ENCODE measurements around the gene TLL2.

The TLL2 gene

DNA sequence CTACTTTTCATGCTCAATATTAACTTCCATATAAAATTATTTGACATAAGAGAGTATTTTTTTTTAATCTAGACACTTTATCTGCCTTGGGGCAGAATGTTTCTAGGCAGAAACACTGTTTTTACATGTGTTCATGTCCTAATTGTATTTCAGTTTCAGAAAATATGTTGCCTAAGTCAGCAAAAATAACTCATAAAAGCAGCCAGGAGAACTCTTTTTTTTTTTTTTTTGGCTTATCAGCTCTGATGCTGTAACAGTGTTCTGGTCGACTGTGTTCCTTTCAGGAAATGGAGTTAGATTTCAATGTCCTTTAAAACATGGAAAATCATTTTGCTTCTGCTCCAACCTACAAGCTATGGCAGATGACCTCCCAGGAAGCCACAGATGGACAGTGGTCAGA lies 91.7 kb downstream of the TLL2 start:
- no peak for DNase-seq (ENCODE audit: low spot score)

DNA sequence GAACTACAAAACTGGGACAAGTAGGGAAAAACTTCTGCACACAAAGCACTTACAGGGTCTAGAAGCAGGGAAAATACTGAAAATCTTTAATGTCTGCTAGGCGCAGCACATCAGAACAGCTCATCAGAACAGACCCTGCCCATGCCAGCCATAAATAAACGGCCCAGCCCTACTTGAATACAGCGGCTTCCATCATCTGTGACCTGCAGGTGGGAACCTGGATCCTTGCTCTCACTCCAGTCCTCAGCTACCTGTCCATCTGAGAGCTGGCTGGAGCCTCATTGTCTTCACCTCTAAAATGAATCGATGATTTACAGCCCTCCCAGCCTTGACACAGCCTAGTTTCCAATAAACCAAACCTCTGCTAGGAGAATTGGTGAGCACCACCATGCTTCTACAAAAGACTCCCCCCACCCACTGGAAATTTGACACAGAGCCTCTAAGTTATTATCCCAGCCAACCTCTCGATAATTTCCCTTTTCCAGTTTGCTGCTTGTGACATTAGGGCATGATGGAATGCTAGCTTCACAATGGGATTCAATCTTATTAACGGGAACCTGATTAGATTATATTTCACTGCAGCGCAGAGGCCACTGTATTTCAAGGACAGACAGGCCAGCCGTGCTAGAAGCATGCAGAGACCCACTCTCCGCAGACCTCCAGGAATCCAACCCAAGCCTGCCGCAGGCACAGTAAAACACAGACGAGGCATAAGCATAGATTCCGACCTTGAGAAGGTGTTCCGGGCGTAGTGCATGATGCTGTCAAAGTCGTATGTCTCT lies 93.3 kb downstream of the TLL2 start:
- no peak for DNase-seq (ENCODE audit: low spot score)

DNA sequence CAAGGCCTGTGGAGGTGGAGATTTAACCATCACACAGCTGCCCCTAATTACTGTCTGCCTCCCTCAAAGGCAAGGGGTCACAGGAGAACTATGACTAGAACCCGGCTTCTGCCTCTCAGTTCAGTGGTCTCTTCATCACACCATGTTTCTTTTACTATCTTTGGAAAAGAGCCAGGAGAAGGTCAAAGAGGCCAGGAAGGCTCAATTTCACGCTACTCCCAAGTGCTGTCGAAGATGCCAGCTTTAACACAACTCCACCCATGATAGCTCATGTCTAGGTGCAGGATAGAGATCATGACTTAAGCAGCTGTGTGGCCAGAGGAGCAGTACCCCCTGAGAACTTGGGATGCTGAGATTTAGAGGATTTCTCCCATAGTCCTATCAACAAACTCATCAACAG lies 94.4 kb downstream of the TLL2 start:
- DNase-seq (ENCODE audit: low spot score): no peak

DNA sequence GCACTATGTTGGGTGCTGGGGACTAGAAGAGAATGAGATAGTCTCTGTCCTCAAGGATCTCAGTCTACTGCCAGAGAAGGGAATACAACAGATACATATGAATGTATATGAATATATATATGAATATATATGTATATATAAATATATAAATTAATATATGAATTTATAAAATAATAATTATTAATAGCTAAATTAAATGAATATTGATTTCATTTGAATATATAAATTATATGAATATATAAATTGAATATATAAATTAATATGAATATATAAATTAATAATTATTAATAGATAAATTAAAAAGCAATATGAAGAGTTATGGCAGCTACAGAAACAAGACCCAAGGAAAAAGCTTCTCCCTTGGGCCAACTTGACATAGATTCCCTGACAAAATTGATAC lies 95.1 kb downstream of the TLL2 start:
- no peak for DNase-seq (ENCODE audit: low spot score)

DNA sequence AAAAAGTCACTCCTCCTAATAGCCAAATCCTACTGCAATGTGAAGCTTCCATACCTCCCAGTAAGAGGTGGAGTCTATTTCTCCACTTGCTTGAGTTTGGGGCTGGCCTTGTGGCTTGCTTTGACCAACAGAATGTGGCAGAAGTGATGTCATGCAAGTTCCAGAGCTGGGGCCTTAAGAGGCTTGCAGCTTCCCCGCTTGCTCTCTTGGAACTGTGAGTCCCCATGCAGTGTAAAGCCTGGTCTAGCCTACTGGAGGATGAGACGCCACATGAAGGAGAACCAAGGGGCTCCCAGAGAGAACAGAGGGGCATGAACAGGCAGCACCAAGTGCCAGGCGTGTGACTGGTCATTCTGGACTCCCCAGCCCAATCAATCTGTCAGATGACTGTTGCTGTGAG lies 96.3 kb downstream of the TLL2 start:
- DNase-seq (ENCODE audit: low spot score): no peak

DNA sequence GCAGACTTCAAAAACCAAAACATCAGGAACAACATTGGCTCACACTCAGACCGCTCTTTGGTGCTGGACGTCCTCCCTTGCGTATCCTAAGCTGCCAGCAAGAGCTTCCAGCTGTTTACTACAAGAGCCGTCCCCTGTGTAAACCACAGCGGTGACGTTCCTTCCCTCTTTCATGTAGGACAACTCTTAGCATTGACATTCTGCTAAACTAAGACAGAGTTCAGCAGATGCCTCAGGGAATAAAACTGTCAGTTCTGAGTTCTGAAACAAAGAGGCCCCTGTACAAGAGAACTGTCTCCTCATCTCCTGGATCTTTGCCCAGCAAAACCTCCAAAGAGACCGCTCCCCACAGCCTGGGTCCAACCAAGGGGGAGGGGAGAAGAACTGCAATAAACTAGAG lies 97.1 kb downstream of the TLL2 start:
- no peak for DNase-seq (ENCODE audit: low spot score)

DNA sequence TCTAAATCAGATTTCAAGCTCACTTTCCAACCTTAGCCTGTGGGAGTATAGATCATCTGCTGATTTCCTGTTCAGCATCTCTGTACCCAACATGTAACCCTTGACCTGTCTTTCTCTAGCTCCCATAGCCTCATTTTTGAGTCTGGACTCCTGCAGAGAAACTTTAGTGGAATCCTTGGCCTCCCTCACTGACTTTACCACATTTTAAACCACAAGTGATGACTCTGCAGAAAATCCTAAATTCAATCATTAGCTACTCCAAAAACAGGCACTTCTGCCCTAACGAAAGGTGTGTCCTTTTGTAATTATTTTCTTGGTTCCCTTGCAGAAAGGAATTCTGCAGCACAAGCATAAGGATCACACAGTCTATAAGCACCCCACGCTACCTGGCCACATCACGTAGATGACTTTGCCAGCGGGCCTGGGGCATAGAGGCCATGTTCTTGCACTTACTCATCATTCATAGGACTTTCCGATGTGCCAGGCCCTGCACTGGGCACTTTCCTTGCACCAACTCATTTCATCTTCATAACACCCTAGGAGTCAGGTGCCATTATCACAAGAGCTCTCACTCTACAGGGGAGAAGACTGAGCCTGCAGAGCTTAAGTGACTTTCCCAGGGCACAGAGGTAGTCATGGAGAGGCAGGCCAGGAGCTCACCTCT lies 97.7 kb downstream of the TLL2 start:
- no peak for DNase-seq (ENCODE audit: low spot score)

DNA sequence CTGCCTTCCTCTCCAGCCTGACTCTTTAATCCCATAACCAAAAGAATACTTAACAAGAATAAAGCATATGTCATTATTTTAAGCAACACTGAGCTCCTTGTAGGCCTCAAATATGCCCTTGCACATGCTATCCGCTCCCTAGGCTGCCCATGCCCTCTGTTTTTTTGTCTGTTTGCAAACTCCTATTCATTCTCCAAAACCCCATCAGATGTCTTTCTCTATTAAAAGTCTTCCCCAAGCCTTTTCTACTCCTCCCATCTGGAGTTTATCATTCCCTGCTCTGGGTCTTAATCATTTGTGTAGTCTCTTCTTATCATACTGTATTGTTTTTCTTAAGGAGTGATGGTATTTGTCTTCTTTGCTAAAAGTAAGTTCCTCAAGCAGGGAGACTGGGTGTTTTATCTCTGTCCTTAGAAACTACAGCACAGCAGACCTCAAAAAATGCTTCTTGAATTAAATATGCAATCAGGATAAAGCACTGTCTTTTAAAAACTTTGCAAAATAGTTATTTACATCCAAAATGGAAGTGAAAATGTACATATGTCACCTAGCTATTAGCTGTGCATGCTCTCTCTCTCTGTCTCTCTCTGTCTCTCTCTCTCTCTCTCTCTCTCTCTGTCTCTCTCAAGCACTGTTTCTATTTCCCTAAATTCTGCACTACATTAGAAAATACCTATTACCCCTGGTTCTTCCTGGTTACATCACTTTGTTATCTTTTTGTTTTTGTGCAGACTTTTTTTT lies 98.4 kb downstream of the TLL2 start:
- no peak for DNase-seq (ENCODE audit: low spot score)

DNA sequence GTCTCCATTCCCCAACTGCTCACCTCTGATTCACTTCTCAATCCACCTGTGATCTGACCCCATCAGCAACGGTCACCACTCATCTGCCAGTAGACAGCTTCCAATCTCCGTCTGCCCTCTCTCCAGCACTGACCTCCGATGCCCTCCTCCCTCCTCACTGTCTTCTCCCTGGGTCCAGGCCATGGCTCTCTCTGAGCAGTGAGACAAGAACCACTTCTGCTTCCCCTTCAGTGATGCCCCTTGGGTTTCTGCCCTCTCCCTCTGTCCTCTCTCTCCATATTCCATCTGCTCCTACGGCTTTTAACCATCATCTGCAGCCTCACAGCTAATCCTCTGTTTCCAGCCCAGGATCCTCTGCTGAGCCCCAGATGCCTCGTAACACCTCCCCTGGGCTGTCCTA lies 99.4 kb downstream of the TLL2 start:
- DNase-seq (ENCODE audit: low spot score): no peak

DNA sequence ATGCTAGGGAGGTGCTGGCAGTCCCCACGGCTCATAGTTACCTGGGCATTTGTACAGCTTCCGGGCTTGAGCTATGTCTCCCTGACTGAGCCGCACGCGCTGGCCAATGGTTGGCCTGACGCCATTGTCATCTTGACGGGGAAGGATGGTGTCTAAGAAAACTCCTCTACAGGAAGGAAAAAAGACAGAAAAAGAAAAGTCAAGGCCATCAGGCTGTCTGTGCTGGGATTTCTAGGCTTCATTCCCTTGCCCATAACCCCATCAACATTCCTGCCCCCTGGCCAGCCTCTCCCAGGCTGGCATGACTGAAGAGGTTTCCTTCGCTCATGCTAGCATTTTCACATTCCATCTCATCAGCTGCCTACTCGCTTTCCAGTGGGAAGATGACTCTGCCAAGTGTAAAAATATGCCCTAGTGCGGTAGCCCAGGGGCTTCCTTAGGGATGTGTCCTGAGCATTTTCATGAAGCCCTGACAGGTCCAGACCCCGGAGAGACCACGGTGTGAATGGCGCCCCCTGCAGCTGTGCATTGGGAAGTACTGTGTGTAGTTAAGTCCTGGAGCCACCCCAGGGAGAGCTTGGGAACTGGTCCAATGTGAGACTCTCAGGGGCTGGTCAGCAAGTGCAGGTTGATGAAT lies 100.5 kb downstream of the TLL2 start:
- no peak for DNase-seq (ENCODE audit: low spot score)

DNA sequence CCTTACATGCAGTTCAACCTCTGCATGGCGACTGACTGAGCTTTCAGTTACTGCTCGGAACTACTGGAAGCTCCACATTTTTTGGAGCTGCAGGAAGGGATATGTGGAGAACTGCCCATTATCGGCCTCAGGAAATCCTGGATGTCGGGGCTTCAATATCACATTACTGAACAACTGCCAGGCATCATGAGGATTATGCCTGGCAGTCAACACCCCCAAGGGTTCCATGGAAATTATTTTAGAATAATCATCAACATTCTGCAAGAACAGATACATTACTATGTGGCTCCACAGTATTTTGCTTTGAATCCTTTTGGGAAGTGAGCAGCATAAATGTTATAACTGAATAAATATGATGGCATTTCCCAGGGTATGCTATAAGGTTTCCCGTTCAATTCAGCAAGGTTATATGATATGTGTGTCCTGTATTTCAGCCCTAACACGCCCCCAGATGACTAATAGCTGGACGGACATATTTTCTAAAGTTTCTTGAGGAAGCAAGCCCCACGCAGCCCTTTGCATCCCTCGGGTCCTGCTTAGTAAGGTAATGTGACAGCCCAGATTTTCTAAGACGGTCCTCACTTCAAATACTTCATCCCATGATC lies 101.9 kb downstream of the TLL2 start:
- DNase-seq (ENCODE audit: low spot score): no peak

DNA sequence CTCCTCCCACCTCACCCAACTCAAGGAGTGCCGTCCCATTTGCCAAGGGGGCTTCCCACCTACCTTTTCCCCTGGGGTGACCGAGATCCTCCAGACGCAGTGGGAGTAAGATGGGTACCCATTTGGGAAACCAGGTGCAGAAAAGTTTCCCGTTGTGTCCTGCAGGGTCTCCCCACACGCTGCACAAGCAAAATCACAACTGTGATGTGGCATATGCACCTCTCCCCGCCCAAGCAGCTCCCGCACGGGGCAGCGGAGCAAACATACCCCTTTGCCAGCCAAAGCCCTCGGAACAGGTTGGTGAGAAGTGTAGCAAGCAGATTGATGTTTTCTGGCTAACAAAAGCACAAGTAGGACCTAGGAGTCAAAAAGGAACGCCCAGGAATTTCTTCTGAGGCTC lies 103.4 kb downstream of the TLL2 start:
- no peak for DNase-seq (ENCODE audit: low spot score)

DNA sequence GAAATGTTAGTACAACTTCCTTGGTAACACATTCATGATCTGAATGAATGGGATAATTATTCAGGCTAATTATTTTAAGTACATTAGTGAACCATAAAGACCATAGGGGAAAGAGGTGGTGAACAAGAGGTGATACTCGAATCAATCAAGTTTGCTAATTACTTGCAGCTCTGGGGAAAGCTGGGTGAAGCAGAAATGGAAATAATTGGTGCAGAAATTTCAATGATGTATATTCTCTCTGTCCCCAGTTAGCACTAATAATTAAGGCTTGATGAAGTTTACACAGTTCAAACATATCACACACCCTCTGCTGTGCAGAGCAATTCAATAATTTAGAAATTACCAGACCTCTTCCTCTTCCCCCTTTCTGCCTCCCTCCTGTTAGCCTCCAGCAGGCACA lies 105.5 kb downstream of the TLL2 start:
- DNase-seq (ENCODE audit: low spot score): no peak

DNA sequence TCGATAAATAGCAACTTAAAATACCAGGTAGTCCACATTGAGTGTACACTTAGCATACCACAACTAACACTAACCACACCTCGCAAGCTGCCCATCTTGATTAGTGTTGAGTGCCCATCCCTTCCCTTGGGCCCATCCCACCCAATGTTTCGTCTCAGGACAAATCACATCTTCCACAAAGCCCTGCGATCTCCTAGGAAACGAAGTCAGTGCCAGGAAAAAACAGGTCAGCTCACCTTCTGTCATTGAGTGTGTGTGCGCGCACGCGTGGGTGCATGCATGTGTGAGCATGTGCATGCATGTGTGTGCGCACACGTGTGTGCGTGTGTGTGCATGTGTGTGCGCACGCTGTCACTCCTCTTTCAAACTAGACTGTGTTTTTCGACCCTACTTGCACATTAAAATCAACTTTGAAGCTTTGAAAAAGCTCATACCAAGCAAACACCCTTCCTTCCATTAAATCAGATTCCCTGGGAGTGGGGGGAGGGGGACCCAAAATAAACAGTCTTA lies 106.1 kb downstream of the TLL2 start:
- no peak for DNase-seq (ENCODE audit: low spot score)

DNA sequence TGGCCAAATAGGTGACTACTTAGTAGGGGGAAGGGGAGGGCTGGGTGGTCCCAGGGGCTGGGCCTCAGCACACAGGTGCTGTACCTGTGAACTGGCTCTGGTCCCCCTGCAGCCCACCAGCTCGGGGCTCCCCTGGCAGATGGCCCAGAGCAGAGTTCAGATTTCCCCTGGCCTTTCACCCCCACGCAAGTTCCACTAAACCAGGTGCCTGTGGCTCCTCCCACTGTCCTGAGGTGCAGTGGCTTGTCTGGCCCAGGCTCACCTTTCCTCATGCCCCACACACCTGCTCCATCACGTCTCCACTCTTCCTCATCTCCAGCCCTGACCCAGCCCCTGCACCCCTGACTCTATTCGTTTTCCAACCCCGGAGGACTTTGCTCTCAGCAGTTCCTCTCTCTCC lies 107.6 kb downstream of the TLL2 start:
- no peak for DNase-seq (ENCODE audit: low spot score)

DNA sequence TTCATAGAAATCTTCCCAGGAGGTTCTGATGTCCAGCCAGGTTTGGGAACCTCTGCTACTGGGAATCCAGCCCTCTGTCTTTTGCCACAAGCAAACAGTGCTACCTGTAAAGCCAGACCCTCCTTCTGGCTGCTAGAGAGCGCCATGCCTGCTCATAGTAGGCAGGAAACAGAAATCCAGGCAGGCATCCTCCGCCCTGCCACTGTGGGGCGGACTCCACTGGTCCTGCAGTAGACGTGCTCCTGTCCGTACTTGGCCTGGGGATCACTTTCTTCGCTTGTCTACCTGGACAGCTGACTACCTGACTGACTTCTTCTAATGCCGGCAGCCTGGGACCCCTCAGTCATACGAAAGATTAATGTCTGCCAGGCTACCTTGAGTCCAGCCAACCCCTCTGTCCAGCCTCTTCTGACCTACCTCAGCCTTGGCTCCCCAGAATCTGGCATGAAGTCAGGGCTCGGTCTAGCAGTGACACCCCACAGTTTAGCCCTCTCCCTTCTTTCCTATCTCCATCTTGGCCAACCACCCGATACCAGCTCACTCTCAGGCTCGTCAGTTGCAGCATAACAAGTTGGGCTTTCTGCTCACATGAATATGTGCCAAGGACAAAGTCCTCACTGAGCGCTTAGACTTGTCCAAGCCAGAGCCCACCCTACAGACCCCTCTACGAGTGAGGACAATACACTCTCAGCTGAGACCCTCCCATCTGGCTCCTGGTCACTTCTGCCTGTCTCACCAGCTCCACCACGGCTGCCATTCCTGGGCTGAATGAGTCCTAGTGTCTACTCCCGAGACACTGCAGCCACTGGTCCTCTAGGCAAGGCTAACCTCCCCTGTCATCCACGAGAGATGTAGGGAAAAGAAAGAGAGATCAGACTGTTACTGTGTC lies 111.1 kb downstream of the TLL2 start:
- DNase-seq (ENCODE audit: low spot score): no peak

DNA sequence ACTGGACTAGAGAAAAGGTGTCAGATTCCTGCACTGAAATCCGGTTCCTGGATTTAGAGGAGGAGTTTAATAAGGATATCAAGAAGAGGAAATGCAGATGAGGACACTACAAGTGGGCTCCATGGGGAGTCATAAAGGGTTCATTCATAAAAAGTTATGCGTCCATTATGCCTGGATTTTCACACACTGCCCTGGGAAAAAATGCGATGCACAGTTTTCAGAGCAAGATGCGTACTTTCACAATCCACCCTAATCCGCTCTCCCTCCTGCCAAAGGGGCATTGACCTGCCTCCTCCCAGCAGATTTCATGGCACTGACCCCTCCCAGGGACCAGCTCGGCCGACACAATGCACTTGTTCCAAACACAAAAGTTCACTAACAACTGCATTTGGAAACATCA lies 112.7 kb downstream of the TLL2 start:
- no peak for DNase-seq (ENCODE audit: low spot score)

DNA sequence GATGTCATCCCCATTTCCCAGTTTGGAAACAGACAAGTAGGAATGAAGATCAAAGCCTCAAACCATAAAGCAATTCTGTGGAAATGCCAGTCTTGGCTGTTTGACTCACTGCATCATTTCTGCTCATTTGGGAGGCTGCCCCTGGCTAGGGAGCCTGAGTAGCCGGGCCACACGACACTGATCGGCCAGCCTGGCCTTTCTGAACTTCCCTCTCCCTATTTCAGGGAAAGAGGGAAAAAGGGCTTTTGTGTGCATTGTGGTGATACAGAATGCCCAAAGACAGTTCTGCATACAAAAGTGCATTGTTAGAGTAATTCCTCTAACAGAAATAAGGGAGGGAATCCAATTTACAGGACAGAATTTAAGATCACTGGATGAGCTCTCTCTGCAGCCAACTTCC lies 113.3 kb downstream of the TLL2 start:
- no peak for DNase-seq (ENCODE audit: low spot score)

DNA sequence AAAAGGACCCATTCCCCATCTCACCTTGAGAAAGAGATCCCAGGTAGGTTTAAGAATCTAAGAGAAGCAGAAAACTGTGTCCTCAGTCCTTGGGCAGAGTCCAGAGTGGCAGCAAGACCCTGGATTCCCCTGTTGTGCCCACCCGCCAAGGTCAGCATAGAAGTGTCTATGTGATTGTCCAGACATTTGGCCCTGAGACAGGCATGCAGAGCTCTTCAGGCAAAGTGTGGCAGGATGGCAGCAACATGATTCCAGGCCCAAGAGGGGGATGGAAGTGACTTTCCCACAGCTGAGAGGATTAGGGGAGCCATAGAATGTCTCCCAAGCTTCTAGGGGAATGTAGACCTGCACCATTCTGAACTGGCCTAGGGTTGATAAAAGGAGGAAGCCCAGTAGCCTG lies 115.8 kb downstream of the TLL2 start:
- DNase-seq (ENCODE audit: low spot score): no peak

DNA sequence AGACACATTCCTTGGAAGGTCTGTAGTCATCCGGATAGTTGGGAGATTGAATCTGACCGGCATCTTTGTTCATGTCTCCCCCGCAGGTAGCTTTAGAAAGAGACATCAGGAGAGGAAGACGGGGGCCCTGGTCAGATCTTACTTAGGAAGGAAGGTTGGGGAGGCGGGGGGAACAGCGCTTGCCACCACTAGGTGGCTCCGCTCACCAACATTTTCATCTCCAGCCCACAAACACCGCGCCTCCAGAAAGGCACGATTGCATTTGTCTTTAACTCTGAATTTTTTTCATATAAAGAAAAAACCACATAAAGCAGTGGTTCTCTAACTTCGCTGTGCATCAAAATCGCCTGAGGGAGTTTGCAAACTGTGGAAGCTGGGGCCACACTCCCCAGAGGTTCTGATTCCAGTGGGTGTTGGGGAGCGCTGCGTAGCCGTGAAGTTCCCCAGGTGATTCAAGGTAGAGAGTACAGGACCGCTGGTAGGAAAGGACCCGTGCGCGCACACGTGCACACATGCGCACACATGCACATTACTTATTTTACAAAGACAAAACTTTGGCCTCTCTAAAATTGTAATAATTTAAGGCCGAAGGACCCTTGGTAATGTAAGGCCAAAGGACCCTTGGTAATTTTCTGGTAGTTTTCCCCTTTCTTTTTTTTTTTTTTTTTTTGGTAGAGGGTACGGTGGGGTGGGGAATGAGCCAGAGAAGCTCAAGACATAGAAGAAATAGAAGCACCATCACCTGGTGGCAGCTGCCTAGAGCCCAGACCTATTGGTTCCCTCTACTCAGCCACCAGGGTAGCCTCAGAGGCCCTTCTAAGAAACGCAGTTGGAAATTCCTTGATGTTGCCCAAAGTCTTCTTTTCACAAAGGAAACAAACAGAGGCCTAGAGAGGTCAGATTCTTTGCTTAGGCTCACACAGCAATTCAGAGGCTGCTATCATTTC lies 117.5 kb downstream of the TLL2 start:
- peak; percentile 49 for DNase-seq (ENCODE audit: low spot score)

Data from CD4-positive, alpha-beta T cell treated with Interleukin-2 at 100 ng/mL for 4 hours (primary cell).